Endothelial cell of umbilical vein (primary cell): ENCODE data around the gene METTL24. TPM values are rescaled to one million over a fixed set of nuclear protein-coding genes. Genes with fewer than 3 reads are reported as not detected.

Experiments used
- BruUV-seq: library from RNA; stranded (reverse); fragments of 400-500 nt; replicated peaks from 2 replicates; lab custom pipeline; 2021; lab: Mats Ljungman, UMichigan
- CTCF ChIA-PET: fragments of 300-600, 350-600 bp; sonication (Branson Sonifier 250); formaldehyde crosslinking; loops from one replicate; lab custom pipeline; 2021; ENCODE audit warnings: antibody characterized with exemption, inconsistent platforms; lab: Charles Lee
- POLR2A ChIA-PET: fragments of 300-600, 350-600 bp; sonication (Branson Sonifier 250); formaldehyde crosslinking; loops from one replicate; lab custom pipeline; 2021; ENCODE audit warnings: antibody characterized with exemption, inconsistent platforms; lab: Charles Lee
- DNase-seq: peaks from one replicate; pipeline ENCODE4 v3.0.0-alpha.2; 2011; ENCODE audit warnings: low read depth, low spot score
- FAIRE-seq: peaks from 2 replicates; lab custom pipeline; 2011; peaks lifted over from hg19 to GRCh38; lab: Jason Lieb, UNC
- H2AFZ ChIP-seq: 2 replicates; pipeline ENCODE4 v1.6.0; 2012; ENCODE audit warnings: low read depth, low read length, control low read depth, inconsistent platforms
- H3K27ac ChIP-seq: 2 replicates; pipeline ENCODE4 v1.5.1; 2011; ENCODE audit warnings: low read depth, mild to moderate bottlenecking, control low read depth, low read length, moderate library complexity; ENCODE audit not compliant: insufficient read depth
- H3K27me3 ChIP-seq, 2 experiments: 2 replicates each; pipeline versions ENCODE4 v1.6.0 to v1.6.1; 2011; ENCODE audit warnings: low read length in 2 of 2, mixed read lengths in 1 of 2; ENCODE audit not compliant: control insufficient read depth in 2 of 2, insufficient read depth in 2 of 2
- H3K36me3 ChIP-seq, 2 experiments: 2 replicates in 1 of 2; 3 replicates in 1 of 2; pipeline ENCODE4 v1.5.1; 2011; ENCODE audit warnings: low read length in 2 of 2, mild to moderate bottlenecking in 1 of 2, moderate library complexity in 1 of 2; ENCODE audit not compliant: control insufficient read depth in 2 of 2, insufficient read depth in 2 of 2; ENCODE audit errors: extremely low read depth in 1 of 2
- H3K4me1 ChIP-seq: 3 replicates; pipeline ENCODE4 v1.5.1; 2011; ENCODE audit warnings: mild to moderate bottlenecking, low read length; ENCODE audit not compliant: control insufficient read depth, insufficient read depth; ENCODE audit errors: extremely low read depth
- H3K4me2 ChIP-seq: 2 replicates; pipeline ENCODE4 v1.6.1; 2011; ENCODE audit warnings: low read length, control low read depth, mixed read lengths; ENCODE audit not compliant: insufficient read depth
- H3K4me3 ChIP-seq, 3 experiments: fragments of 200-600 bp in 1 of 3; sonication (generic), shearing (Covaris generic) in 1 of 3; replicated peaks in 1 of 3; 2 replicates each; pipeline ENCODE4 v1.5.1; 2011 to 2016; ENCODE audit warnings: control low read depth in 3 of 3, low read length in 3 of 3, mild to moderate bottlenecking in 2 of 3, inconsistent platforms in 1 of 3, low read depth in 1 of 3, moderate library complexity in 1 of 3; ENCODE audit not compliant: insufficient read depth in 1 of 3
- H3K79me2 ChIP-seq: 2 replicates; pipeline ENCODE4 v1.6.0; 2012; ENCODE audit warnings: low read length, inconsistent platforms; ENCODE audit not compliant: control insufficient read depth, insufficient read depth
- H3K9ac ChIP-seq: replicated peaks from 2 replicates; pipeline ENCODE3; 2011; ENCODE audit warnings: low read length, control low read depth; ENCODE audit not compliant: insufficient read depth; ENCODE audit errors: extremely low read depth
- H3K9me1 ChIP-seq: replicated peaks from 3 replicates; pipeline ENCODE4 v1.6.0; 2011; ENCODE audit warnings: mild to moderate bottlenecking, low read length; ENCODE audit not compliant: control insufficient read depth, insufficient read depth; ENCODE audit errors: extremely low read depth
- H3K9me3 ChIP-seq: replicated peaks from 2 replicates; pipeline ENCODE4 v1.5.1; 2012; ENCODE audit warnings: low read length, inconsistent platforms; ENCODE audit not compliant: control insufficient read depth, insufficient read depth
- H4K20me1 ChIP-seq: replicated peaks from 2 replicates; pipeline ENCODE3; 2011; ENCODE audit warnings: mild to moderate bottlenecking, low read length; ENCODE audit not compliant: control insufficient read depth, insufficient read depth; ENCODE audit errors: extremely low read depth
- EZH2 ChIP-seq: IDR thresholded peaks from 2 replicates; pipeline ENCODE4 v1.6.1; 2012; ENCODE audit warnings: borderline replicate concordance, low read depth, mild to moderate bottlenecking, moderate library complexity, low read length, inconsistent platforms; ENCODE audit not compliant: severe bottlenecking
- FOS ChIP-seq: IDR thresholded peaks from 2 replicates; pipeline ENCODE4 v1.6.1; 2011; ENCODE audit warnings: mild to moderate bottlenecking, low read length, moderate library complexity, borderline replicate concordance; ENCODE audit not compliant: insufficient read depth
- GATA2 ChIP-seq: IDR thresholded peaks from 2 replicates; pipeline ENCODE4 v1.7.0; 2011; ENCODE audit warnings: low read depth, mild to moderate bottlenecking, moderate library complexity, mixed read lengths, low read length; ENCODE audit not compliant: insufficient read length, insufficient read depth
- JUN ChIP-seq: IDR thresholded peaks from 2 replicates; pipeline ENCODE4 v1.6.1; 2011; ENCODE audit warnings: borderline replicate concordance, low read depth; ENCODE audit not compliant: insufficient read length, insufficient read depth
- POLR2A ChIP-seq: IDR thresholded peaks from 2 replicates; pipeline ENCODE4 v1.6.1; 2012; ENCODE audit warnings: low read depth, mild to moderate bottlenecking, control low read depth, low read length
- dilution Hi-C: fragments of 300-500 bp; cut with MboI; formaldehyde crosslinking; loops from one replicate; pipeline ENCODE4 v1.15.0; 2019; ENCODE audit warnings: low sequenced_read_pairs; ENCODE audit not compliant: extremely low pct_ligation_motif_present
- intact Hi-C: fragments of 100-400 bp; cut with micrococcal nuclease; formaldehyde crosslinking; loops from one replicate; pipeline ENCODE4 v1.10.0; 2022
- polyA plus RNA-seq, 4 experiments: library from polyadenylated mRNA; depleted of rRNA in 3 of 4; stranded (reverse) in 3 of 4; unstranded in 1 of 4; fragments of >200 nt; gene quantifications; 2 replicates each; pipeline versions ENCODE4 v1.2.1 to v1.2.3, GENCODE V29; 2011 to 2012; ENCODE audit warnings: missing spikeins in 1 of 4
- total RNA-seq: library from RNA; stranded (reverse); gene quantifications from 2 replicates; pipeline ENCODE4 v1.2.3, GENCODE V29; 2021
- TF ChIP-seq, protein P1 (sequence below), 2 donors: IDR thresholded peaks; 1 replicate in 1 of 2; 2 replicates in 1 of 2; pipeline ENCODE4 v1.5.1; 2011; ENCODE audit warnings: low read length in 2 of 2, mild to moderate bottlenecking in 2 of 2, moderate library complexity in 2 of 2, control low read depth in 1 of 2, inconsistent platforms in 1 of 2, low read depth in 1 of 2; ENCODE audit not compliant: insufficient read depth in 1 of 2; ENCODE audit errors: extremely low read depth in 1 of 2

METTL24 gene
- total and polyA plus RNA-seq, 2 donors (not counting 3 experiments of a cell fraction or from before 2014, with no cell fraction given) = not detected

DNA sequence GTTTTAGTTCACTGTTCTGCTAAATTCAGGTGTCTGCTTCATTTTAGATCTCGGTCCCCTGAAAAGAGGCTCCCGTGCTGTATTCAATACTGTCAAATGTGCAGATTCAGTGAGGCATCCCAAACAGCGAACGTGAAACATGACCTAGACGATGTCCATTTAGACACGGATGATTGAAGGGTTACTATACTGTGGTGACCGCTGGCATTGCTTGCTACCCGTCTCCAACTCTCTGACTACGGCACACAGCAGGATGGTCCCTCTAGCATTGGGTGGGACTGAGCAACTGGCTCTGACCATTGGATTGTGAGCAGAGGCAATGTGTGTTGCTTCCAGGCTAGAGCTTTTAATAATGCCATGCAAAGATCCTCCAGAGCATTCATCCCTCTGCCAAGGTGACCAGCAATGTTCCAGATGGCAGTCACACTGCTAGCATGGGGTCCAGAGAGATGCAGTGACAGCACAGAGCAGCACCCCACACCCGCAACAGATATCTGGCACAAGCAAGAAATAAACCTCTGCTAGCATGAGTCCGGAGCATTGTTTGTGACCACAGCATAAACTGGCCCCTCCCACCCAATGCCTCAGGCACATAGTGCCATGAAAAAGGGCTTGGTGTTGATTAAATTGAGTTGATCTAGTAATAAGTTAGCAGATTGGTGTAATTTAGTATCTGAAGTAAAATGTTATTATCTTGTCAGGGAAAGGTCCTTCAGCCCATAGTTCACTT is 9.0 kb downstream of the METTL24 start:
- no peaks in the 10 kb centered on the region for H3K36me3 ChIP-seq
- no peak overlapping the region for H2AFZ ChIP-seq
- ChIA-PET POLR2A (no interaction called here), CTCF (no interaction called here)
- no peak for FAIRE-seq
- dilution Hi-C loops = no loop called here
- no peak overlapping the region for H3K4me3 ChIP-seq
- intact Hi-C loops = no loop called here
- no peaks in the 10 kb centered on the region for H3K9me3 ChIP-seq
- H3K9ac ChIP-seq = no peak overlapping the region
- H4K20me1 ChIP-seq = no peaks in the 10 kb centered on the region
- H3K27me3 ChIP-seq = peaks cover 4 to 12% of the 10 kb centered on the region in 2 experiments
- no peak overlapping the region for H3K27ac ChIP-seq
- no peaks in the 10 kb centered on the region for H3K4me1 ChIP-seq
- no peaks in the 10 kb centered on the region for H3K9me1 ChIP-seq
- H3K4me2 ChIP-seq = no peak overlapping the region
- no peaks in the 10 kb centered on the region for H3K79me2 ChIP-seq
- no TSS peak for BruUV-seq
- no peak for DNase-seq
- TF ChIP-seq GATA2 = no peak
- TF ChIP-seq FOS = no peak

DNA sequence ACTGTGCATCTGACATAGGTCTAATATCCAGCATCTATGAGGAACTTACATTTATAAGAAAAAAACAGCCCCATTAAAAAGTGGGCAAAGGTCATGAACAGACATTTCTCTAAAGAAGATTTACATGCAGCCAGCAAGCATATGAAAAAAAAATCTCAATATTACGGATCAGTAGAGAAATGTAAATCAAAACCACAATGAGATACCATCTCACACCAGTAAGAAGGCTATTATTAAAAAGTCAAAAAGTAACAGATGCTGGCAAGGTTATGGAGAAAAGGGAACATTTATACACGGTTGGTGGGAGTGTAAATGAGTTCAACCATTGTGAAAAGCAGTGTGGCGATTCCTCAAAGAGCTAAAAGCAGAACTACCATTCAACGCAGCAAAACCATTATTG is 13.1 kb downstream of the METTL24 start:
- dilution Hi-C loops (no loop called here), intact Hi-C loops (no loop called here)
- H3K27ac ChIP-seq = no peak overlapping the region
- FAIRE-seq (no peak), DNase-seq (no peak)
- H3K9ac ChIP-seq = no peak overlapping the region
- no TSS peak for BruUV-seq
- POLR2A ChIA-PET = no interaction called here
- no peaks in the 10 kb centered on the region for H3K9me3 ChIP-seq
- TF ChIP-seq EZH2 (no peak), POLR2A (no peak), JUN (no peak)
- TF ChIP-seq, protein P1, sequence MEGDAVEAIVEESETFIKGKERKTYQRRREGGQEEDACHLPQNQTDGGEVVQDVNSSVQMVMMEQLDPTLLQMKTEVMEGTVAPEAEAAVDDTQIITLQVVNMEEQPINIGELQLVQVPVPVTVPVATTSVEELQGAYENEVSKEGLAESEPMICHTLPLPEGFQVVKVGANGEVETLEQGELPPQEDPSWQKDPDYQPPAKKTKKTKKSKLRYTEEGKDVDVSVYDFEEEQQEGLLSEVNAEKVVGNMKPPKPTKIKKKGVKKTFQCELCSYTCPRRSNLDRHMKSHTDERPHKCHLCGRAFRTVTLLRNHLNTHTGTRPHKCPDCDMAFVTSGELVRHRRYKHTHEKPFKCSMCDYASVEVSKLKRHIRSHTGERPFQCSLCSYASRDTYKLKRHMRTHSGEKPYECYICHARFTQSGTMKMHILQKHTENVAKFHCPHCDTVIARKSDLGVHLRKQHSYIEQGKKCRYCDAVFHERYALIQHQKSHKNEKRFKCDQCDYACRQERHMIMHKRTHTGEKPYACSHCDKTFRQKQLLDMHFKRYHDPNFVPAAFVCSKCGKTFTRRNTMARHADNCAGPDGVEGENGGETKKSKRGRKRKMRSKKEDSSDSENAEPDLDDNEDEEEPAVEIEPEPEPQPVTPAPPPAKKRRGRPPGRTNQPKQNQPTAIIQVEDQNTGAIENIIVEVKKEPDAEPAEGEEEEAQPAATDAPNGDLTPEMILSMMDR (IDR thresholded peaks at IDR 0.05; ENCODE audit: extremely low read depth in 1 of 2, insufficient read depth in 1 of 2, low read depth in 1 of 2, low read length in 2 of 2) = no peak
- no peak overlapping the region for H3K4me2 ChIP-seq
- no peaks in the 10 kb centered on the region for H4K20me1 ChIP-seq
- no peaks in the 10 kb centered on the region for H3K9me1 ChIP-seq
- H3K27me3 ChIP-seq = peaks cover 3 to 5% of the 10 kb centered on the region in 2 experiments
- no peak overlapping the region for H3K4me3 ChIP-seq
- CTCF ChIA-PET = no interaction called here
- no peaks in the 10 kb centered on the region for H3K79me2 ChIP-seq
- H3K36me3 ChIP-seq = no peaks in the 10 kb centered on the region
- H3K4me1 ChIP-seq = no peaks in the 10 kb centered on the region
- H2AFZ ChIP-seq = no peak overlapping the region
